GM18508 (cell line): Measurements from ENCODE around the gene ARID3A.

Experiments used
- ATAC-seq: cut with Tn5 transposase; IDR thresholded peaks from one replicate; pipeline ENCODE4 v1.9.1; 2021; ENCODE audit warnings: moderate number of reproducible peaks; ENCODE audit not compliant: insufficient read depth, unreplicated experiment

The ARID3A gene

DNA sequence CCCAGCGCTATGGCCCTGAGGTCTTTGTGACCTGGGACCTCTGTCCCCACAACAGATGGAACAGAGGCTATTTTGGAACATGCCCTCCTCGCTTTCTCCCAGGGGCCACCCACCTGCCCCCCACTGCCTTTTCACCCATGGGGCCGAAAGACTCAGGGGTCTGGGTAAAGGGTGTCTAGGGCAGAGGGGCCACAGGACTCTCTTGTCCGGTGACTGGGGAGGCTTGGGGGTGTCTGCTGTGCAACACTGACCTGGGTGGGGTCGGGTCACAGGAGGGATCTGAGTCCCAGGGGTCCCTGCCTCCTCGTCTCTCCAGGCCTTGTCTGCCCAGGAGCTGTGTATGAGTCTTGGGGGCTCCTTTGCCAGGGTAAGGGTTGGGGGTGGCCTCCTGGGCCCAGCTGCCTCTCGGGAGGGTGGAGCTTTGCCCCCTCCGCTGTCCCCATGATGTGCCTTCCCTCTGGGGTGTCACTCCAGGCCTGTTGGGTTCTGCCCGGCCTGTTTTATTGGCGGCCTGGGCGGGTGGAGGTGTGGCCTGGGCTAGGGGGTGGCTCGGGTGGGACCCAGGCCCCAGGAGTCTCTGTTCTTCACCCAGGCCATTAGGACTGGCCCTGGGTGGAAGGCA, 2.1 kb downstream of the ARID3A start:
- no peak for ATAC-seq

DNA sequence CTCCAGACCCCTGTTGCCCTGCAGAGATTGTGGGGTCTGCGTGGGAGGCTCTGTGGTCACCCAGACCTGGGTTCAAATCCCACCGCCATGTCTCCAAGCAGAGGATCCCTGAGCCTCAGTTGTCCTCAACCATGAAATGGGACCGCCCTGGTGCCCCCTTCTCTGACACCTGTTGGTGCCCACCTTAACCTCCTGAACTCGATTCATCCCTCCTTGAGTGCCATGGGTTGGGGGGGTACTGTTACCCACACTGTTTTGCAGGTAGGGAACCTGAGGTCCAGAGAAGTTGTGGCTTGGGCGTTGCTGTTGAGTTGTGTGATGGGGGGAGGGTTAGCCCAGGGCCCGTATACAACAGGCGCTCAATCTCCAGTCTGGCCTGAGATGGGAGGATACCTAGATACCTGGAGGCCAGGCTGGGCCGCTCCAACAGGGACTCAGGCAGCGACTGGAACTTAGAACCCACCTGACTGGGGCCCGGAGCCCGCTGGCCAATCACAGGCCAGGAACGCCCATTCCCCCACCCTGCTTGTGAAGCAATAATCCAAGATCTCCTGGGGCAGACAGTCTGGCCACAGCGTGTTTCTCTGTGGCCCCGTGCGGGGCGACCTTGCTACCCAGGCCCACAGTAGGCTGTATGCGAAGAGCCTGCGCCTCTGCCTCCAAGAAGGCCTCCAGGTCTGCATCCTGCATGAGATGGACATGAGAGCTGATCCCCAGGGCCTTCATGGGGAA, 2.8 kb downstream of the ARID3A start:
- no peak for ATAC-seq

DNA sequence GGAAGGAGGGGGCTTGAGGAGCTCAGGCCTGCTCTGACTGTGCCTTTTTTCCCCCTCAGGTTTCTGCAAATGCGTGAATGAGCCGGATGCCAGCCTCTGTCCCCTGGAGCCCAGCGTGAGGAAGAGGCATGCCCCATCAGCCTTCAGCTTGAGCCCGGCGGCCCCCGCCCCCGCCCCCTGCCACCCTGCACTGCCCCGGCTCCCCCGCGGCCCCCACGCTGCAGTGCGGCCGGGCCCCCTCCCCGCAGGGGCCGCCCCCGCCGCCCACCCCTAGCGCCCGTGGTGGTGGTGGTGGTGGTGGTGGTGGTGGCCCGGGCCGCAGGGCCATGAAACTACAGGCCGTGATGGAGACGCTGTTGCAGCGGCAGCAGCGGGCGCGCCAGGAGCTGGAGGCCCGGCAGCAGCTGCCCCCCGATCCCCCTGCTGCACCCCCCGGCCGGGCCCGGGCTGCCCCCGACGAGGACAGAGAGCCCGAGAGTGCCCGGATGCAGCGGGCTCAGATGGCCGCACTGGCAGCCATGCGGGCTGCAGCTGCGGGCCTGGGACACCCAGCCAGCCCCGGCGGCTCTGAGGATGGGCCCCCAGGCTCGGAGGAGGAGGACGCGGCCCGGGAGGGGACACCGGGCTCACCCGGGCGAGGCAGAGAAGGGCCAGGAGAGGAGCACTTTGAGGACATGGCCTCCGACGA, 3.5 kb downstream of the ARID3A start:
- no peak for ATAC-seq

DNA sequence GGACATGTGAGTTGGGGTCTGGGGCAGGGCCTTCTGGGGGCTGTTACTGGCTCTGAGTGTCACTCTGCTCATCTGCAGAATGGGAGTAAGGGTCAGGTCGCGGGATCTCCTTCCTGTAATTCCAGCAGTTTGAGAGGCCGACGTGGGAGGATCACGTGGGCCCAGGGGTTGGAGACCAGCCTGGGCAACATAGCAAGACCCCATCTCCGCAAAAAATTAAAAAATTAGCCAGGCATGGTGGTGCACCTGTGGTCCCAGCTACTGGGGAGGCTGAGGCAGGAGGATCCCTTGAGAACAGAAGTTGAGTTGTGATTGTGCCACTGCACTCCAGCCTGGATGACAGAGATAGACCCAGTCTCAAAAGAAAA, 4.0 kb downstream of the ARID3A start:
- no peak for ATAC-seq

DNA sequence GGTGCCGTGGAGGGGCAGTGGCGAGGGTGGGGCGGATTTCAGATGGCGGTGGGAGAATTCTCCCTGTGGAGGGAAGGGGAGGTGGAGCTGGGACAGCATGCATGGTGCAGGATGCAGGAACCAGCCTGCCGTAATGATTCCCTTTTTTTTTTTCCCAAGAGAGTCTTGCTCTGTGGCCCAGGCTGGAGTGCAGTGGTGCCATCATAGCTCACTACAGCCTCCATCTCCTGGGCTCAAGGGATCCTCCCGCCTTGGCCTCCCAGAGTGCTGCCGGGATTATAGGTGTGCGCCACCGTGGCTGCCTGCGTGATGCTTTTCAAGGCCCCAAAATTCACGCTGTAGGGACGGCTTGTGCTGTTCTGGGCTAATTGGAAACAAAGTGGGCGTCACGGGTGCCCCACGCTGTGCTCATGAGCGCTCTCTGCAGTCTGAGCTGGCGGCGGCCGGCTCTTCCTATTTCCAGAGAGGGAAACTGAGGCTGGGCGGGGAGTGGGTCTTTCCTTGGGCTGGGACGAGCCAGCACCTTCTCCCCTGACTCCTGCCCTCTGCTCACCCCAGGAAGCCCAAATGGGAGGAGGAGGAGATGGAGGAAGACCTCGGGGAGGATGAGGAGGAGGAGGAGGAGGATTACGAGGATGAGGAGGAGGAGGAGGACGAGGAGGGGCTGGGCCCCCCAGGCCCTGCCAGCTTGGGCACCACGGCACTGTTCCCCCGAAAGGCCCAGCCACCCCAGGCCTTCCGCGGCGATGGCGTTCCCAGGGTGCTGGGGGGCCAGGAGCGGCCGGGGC, 6.2 kb downstream of the ARID3A start:
- no peak for ATAC-seq

DNA sequence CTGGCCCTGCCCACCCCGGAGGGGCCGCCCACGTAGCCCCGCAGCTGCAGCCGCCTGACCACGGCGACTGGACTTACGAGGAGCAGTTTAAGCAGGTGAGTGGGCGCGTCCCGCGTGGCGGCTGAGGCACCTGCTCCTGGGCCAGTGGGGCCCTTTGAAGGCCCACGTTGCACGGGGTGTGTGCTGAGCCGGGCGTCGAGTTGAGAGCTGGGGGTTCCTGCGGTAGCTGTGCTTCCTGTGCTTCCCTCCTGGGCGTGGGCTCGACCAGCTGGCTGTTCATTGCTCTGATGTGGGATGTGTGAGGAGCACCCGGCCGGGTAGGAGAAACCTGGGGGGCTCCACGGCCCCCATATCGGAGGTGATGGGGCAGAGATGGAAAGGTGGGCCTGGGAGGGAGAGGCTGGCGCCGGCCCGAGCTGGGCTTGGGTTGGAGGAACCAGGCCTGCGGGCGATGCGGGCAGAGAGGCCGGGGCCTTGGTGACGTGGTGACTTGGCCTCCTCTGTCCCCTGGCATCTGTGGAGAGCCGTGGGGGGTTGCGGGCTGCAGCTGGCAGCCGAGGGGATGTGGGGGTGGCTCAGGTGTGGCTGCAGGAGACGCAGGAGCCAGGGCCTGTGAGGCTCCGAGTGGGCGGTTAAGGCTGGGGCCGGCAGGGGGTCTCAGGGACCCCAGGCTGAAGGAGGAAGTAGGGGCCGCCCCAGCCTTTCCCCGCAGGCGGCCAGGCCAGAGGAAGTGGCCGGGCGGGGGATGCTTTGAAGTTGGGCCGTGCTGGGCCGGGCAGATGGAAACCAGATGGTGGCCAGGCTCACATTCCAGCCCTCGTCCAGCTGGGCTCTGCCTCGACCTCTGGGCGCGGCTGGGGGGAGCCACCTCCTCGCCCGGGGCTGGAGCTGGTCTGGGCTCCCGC, 7.1 kb downstream of the ARID3A start:
- ATAC-seq = no peak

DNA sequence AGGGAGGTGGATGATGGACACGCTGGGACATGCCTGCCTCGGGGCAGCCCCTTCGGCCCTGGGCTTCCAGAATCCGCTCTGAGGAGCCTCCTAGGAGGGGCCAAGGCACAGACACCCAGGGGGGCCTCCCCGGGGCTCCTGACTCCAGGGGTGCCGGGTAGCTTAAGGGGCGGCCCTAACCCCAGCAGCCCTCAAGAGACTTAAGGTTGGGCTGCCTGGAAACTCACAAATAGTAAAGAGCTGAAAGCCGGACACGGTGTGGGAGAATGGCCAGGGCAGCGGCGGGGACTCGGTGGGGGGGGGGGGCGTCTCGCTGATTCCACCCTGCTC, 7.7 kb downstream of the ARID3A start:
- ATAC-seq = no peak

DNA sequence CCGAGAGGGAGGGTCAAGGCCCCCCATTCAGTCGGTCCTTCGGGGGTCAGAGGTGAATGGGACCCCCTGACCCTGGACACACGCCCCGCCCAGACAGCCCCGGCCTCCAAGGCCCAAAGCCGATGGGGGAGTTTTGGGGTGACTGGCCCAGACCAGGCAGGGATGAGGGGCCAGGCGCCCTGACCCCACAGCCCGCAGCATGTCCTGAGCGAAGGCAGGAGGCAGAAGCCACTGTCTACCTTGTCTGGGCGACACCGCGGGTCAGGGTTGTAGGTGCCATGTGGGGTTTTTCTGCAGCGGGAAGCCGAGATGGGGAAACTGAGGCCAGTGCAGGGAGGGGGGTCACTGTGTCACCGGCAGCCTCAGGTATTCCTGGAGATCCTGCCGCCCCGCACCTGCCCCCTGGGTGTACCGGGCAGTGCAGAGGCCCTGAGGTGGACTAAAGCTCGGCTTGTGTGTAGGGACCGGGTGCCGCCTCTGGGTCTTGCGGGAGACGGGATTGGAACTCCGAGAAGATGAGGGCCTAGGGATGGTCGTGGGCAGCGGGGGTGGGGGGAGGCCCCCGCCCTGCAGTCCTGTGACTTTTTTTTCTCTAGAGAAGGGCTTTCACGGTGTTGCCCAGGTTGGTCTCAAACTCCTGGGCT, 8.5 kb downstream of the ARID3A start:
- no peak for ATAC-seq

DNA sequence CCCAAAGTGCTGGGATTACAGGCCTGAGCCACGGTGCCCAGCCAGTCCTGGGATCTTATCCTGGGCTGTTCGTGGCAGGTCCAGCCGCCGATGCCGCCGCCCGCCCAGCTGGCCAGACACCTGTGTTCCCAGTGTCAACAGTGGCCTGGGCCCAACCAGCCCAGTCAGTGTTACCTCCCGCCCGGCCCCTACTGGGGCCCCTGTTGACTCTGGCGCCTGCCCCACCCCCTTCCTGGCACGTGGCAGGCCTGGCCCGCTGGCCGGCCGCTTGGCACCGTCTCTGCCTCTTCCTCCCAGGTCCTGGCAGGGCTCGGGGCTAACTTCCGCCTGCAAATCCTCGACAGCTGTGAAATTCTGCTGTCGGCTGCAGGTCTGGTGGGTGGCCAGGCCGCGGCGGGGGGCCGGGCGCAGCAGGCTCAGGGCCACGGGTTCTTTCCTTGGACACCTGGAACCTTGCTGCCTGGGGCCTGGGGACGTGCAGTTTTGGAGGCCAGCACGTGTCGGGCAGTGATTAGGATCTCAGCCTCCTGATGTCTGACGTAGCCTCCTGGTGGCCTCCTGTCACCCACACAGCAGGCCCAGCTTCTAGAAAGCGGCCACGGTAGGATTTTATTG, 9.1 kb downstream of the ARID3A start:
- no peak for ATAC-seq

DNA sequence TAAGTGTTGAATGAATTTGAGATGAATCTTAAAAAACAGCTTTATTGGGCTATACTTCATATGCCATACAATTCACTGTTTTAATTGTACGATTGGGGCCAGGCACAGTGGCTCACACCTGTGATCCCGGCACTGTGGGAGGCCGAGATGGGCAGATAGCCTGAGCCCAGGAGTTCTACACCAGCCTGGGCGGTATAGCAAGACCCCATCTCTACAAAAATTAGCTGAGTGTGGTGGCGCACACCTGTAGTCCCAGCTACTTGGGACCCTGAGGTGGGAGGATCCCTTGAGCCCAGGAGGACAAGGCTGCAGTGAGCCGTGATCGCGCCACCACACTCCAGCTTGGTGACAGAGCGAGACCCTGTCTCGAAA, 10.3 kb downstream of the ARID3A start:
- no peak for ATAC-seq

DNA sequence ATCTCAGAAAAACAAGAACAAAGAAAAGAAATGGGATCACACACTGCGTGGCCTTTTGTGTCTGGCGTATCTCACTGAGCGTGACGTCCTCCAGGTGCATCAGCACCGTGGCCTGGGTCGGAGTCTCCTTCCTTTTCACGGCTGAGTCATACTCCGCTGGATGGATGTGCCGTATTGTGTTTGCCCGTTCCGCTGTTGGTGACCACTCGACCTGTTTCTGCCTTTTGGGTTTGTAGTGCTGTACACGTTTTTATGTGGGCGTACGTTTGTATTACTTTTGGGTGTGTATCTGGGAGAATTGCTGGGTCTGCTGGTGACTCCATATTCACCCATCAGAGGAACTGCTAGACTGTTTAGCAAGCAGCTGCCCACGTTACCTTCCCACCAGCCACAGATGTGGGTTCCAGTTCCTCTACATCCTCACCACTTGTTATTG, 11.4 kb downstream of the ARID3A start:
- no peak for ATAC-seq

DNA sequence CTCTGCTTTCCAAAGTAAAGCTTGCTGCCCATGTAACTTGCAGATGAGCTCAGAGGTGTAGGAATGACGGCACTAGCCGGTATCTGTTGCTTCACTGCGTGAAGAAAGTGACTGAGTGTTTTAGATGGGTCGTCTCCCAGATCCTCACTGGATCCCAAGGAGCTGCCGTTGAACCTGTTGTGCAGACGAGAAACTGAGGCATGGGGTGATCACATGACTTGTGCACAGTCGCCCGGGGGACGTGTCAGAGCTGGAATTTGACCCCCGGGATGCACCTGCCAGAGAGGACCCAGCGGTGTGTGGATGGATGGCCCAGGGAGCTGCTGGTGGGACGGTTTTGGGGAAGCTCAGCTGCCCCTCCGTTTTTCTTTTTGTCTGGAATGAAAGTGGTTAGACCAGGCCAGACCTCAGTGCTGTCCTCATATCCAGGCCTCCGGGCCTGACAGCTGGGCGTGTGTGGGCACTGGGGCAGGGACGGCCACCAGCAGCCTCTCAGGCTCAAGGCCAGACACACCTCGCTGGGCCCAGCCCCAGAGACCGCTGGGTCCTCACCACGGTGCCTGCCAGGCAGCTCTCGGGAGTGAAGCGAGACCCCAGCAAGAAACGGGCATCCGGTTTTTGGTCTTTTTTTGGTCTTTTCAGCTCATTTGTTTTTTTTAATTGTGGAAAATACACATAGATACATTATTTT, 12.5 kb downstream of the ARID3A start:
- ATAC-seq = no peak

DNA sequence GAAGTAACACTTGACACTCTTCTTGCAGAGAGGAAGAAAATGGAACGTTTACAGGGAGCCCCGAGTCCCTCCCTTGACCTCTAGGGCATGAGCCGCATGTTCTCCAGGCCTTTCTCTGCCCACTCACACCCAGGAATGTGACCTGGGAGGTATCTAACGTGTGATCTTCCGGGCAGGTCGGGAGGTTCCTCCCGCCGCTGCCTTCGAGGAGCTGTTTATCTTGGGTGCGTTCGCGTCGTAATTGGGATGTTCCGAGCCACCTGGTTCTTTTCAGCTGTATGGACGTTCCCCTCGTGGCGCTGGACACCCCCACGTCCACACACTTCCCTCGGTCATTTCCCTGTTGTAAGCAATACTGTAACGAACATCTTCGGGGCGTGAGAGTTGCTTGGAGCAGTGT, 13.6 kb downstream of the ARID3A start:
- no peak for ATAC-seq

DNA sequence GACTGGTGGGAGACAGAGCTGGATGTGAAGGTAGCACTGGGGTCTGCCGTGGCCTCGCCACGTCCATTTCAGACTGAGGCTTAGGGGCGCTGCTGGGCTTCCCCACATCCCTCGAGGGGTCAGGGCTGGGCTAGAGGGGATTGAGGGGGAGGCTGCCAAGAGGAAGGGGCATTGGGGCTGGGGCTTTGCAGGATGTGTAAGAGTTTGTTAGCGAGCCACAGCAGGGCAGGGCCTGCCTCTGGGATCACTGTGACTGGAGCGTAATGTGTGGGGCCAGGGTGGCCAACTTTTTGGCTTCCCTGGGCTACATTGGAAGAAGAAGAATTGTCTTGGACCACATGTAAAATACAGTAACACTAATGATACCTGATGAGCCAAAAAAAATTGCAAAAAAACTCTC, 14.1 kb downstream of the ARID3A start:
- ATAC-seq = no peak

DNA sequence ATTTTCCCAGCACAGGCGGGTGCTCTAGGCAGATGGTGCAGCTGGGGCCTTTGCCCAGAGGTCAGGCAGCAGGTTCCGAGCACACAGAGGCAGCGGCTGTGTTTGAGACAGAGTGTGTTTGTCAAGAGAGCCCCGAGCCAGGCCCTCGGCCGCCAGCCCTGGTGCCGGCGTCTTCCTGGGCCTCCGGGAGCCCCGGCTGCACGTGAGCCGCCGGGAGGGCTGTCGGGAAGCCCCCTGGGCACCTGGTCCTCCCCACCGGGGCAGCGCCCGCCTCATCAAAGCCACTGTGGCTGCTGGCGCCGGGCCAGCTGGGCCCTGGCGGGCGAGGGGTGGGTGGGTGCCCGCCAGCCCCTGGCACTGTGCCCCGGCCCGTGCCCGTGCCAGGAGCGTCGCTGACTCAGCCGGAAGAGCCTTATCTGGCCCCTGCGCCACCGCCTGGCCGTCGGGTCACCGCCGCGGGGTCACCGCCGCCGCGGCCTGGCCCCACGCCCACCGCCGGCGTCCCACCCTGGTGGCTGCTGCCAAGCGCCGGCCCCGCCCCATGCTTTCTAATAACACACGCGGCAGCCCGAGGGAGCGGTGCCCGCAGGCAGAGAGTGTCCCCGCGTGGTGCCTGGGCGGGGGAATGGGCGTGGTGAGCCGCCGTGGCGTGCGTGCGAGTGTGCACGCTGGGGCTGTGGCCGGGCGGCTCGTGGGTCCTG, 14.9 kb downstream of the ARID3A start:
- ATAC-seq = no peak

DNA sequence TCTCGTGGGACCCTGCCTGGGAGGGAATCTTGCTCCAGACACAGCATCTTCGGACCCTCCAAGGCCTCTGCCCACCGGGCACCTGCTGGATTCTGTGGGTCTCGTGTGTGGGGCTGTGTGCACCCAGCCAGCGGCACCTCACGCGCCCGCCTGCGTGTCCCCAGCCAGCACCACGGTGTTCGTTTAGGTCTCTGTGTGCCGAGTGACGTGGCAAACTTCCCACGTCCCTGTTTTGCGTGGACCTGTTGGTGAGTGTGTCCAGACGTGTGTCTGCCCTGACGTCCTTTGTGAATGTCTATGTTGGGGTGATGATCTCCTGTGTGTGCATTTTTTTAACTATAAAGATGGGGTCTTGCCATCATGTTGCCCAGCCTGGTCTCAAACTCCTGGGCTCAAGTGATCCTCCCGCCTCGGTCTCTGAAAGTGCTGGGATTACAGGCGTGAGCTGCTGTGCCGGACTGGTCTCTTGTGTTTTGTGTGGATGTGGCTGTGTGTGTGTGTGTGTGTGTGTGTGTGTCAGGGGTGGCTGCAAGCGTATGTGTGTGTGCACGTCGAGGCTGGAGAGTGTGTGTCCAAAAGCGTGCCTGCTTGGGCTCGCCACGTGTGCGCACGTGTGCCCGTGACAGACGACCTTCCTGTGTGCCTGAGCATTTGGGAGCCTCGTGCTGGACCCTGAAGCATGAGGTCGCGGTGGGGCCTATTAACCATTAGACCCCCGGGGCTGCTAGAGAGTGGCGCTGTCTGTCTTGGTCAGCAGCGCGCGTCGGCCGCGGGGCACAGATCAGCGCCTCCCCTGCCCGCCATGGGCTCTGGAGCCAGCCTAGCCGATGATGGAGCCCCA, 15.7 kb downstream of the ARID3A start:
- ATAC-seq = no peak

DNA sequence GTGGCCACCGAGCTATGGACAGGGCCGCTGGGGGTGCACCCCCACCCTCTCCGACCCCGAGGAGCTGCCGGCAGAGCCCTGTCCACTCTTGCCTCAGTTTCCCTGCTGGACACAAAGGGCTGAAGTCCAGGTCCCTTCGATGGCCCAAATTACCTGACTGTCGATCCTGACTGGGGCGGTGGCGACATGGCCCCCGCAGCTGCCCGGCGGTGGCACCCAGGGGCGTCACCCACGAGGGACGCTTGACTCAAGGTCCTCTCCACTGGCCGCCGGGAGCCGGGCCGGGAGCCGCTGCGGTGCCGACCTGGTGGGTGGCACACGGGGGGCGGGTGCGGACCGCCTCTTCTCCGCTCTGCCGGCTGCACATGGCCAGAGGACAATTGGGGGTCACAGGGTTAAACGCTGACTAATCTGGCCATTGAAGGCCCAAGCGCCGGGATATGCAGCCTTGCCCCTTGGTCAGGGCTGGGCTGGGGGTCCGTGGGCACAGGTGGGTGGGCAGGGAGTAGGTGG, 16.4 kb downstream of the ARID3A start:
- ATAC-seq = no peak
